Globus pallidus (tissue), 1 donor: Measurements from ENCODE around the gene CCL22.
"Not testable (repeated sequence)": the region's sequence is repeated elsewhere in the genome, so short reads cannot be mapped to it uniquely, and the experiment has no call there.

Source experiments
- DNase-seq: peaks from one replicate; pipeline ENCODE4 v3.0.0-alpha.2; 2015; ENCODE audit warnings: low spot score

Gene CCL22

GRCh38 chr16:57347858-57348257 lies 10.7 kb upstream of the CCL22 start:
- no peak for DNase-seq

GRCh38 chr16:57348327-57348726 lies 10.3 kb upstream of the CCL22 start:
- DNase-seq: no peak

- no peak for DNase-seq
Observed at GRCh38 chr16:57349212-57350031, 9.2 kb upstream of the CCL22 start.

GRCh38 chr16:57352636-57353047 lies 5.9 kb upstream of the CCL22 start:
- no peak for DNase-seq

GRCh38 chr16:57354311-57354710 lies 4.3 kb upstream of the CCL22 start:
- DNase-seq: no peak

- no peak for DNase-seq
Observed at GRCh38 chr16:57355898-57356414, 2.6 kb upstream of the CCL22 start.

DNA sequence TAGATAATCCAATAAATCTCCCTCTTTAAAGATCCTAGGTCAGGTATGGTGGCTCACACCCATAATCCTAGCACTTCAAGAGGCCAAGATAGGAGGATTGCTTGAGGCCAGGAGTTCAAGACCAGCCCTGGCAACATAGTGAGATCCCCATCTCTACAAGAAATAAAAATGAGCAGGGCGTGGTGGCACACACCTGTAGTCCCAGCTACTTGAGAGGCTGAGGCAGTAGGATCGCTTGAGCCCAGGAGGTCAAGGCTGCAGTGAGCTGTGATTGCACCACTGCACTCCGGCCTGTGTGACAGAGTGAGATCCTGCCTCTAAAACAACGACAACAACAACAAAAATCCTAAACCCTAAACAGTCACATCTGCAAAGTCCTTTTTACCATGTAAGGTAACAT lies 2.0 kb upstream of the CCL22 start:
- DNase-seq: no peak

DNA sequence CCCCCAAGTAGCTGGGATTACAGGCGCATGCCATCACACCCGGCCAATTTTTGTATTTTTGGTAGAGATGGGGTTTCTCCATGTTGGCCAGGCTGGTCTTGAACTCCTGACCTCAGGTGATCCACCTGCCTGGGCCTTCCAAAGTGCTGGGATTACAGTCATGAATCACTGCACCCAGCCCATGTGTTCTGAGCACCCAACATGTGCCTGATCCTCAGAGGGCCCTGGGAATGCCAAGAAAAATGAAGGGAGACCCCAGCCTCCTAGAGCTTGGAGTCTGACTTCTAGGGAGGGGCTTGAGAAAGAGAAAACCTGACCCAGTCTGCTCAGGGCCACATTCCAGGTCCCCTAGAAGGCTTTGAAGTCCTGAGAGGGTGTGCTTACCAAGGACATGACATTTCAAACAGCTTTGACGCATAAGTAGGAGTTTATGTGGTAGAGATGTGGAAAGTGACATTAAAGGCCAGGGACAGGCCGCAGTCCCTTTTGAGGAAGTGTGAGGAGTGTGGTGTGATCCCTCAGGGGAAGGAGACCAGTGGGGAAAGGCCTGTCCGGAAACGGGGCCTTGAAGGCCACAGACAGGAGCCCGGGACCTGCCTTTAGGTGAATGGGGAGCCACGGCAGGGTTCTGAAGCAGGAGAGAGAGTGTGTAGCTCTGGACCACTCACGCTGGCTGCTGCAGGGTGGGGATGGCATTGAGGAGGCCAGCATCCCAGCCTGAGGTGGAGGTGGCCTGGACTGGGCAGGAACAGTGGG lies 1.1 kb upstream of the CCL22 start:
- DNase-seq: no peak

DNA sequence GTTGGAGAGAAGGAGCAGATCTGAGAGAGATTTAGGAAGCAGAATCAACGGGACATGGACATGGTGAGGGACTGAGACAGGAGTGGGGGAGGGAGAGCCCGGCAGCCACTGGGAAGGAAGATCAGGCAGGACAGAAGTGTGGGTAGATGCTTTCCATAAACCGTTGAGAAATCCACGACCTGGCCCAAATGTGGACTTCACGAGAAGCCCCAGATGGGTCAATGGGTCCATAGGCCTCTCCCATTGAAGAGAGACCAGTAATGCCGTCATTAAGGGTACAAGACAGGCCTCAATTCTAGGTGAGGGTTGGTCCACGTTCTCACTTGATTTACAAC lies 530 bp upstream of the CCL22 start:
- no peak for DNase-seq

GRCh38 chr16:57360321-57360935 lies 1.8 kb downstream of the CCL22 start:
- no peak for DNase-seq

GRCh38 chr16:57361404-57361803 lies 2.8 kb downstream of the CCL22 start:
- DNase-seq: no peak

GRCh38 chr16:57364143-57364542 lies 5.6 kb downstream of the CCL22 start:
- no peak for DNase-seq

DNA sequence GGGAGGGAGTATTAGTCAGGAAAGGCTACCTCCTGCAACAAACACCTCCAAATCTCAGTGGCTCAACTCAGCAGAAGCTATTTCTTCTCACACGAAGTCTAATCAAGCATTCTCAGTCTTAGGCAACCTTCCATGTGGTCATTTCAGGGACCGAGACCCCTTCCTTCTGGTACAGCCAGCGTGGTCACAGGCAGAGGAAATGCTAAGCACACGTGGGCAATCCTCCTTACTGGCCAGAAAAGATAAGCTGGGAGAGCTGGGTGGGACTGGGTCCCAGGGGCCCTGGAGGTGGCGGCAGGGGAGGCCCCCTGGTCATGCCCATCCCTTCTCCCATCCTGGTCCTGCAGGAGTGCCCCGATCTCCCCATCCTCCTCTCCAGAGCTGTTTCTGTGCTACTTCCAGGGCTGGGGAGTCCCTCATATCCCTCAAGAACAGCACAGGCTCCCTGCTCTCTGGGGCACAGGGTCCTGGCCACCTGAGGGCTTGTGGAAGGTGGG lies 8.0 kb downstream of the CCL22 start:
- DNase-seq: no peak

DNA sequence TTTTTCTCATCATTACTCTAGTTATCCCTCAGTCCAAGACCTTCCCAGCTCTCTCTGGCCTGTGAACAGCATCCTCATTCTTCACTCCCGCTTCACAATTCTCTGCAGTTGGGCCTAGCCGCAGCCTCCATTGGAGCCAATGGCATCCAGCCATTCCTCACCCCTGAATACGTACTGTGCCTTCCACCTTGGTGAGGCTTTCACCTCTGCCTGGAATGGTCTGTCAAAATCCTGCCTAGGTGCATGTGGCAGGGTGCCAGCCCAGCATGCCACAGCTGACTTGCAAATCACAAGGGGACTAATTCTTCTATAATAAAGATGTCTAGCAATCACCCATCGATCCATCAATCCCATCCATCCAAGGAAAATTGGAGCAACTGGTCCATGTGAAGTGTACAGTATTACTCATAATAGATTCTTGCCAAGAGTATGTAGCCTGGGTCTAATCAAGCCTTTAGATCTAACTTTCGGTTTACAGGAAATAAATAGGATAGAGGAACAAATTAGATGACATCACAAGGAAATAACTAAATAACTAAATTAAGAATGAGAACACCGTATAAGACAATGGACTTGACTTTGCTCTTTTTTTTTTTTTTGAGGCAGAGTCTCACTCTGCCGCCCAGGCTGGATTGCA lies 8.7 kb downstream of the CCL22 start:
- no peak for DNase-seq

GRCh38 chr16:57371494-57372371 lies 13.2 kb downstream of the CCL22 start:
- no peak for DNase-seq

- peak; percentile 70 for DNase-seq
Observed at GRCh38 chr16:57372372-57373116, 14.0 kb downstream of the CCL22 start, which contains the start of gene CX3CL1. Gene CX3CL1, plus strand, starts transcription at chr16:57372490. Its CDS starts 79 bp downstream, at chr16:57372569.

GRCh38 chr16:57373117-57373947 lies 14.7 kb downstream of the CCL22 start:
- DNase-seq: no peak

GRCh38 chr16:57374067-57374534 lies 15.5 kb downstream of the CCL22 start:
- DNase-seq: no peak

GRCh38 chr16:57374925-57375465 lies 16.4 kb downstream of the CCL22 start:
- not testable (repeated sequence) for DNase-seq
